Ascending aorta (tissue), 2 donors: ENCODE results near the gene MYO9B. TPM values are rescaled to one million over a fixed set of nuclear protein-coding genes. Genes with fewer than 3 reads are reported as not detected.
A peak's percentile ranks its signal among the peaks of the same experiment; 100 is the strongest.

ENCODE experiments used
- DNase-seq, 2 donors: peaks; one replicate each; pipeline ENCODE4 v3.0.0-alpha.2; 2019; ENCODE audit warnings: low spot score in 2 of 2
- H3K27ac ChIP-seq, 2 donors: fragments of 200-600 bp; sonication (generic); one replicate each; pipeline ENCODE4 v1.5.1; 2016 to 2017; ENCODE audit warnings: mild to moderate bottlenecking in 1 of 2
- H3K27me3 ChIP-seq: fragments of 200-600 bp; sonication (generic); one replicate; pipeline ENCODE4 v1.5.1; 2017
- H3K36me3 ChIP-seq, 2 donors: fragments of 200-600 bp; sonication (generic); one replicate each; pipeline ENCODE4 v1.5.1; 2016
- H3K4me1 ChIP-seq, 2 donors: fragments of 200-600 bp; sonication (generic); one replicate each; pipeline ENCODE4 v1.5.1; 2016 to 2017; ENCODE audit warnings: mild to moderate bottlenecking in 1 of 2
- H3K4me3 ChIP-seq, 2 donors: fragments of 200-600 bp; sonication (generic); one replicate each; pipeline ENCODE4 v1.5.1; 2016 to 2017; ENCODE audit warnings: mild to moderate bottlenecking in 1 of 2
- H3K9me3 ChIP-seq, 2 donors: fragments of 200-600 bp; sonication (generic); one replicate each; pipeline ENCODE4 v1.5.1; 2016
- intact Hi-C: fragments of 100-400 bp; cut with DNase I; formaldehyde crosslinking; loops from one replicate; pipeline ENCODE4 v1.15.1; 2023
- total RNA-seq: library from RNA; depleted of rRNA; stranded (reverse); fragments of >200 nt; gene quantifications from one replicate; pipeline ENCODE4 v1.1.0, GENCODE V29; 2016
- TF ChIP-seq, protein P1 (sequence below), 3 experiments: fragments of 200-600 bp in 2 of 3; fragments of 450-650 bp in 1 of 3; sonication (generic) in 2 of 3; IDR thresholded peaks; one replicate each; pipeline ENCODE4 v1.5.1; 2016 to 2019; ENCODE audit warnings: antibody characterized with exemption in 3 of 3, mild to moderate bottlenecking in 1 of 3, moderate library complexity in 1 of 3

MYO9B gene
- total RNA-seq, 1 donor from 2014 or later, result 182 TPM

DNA sequence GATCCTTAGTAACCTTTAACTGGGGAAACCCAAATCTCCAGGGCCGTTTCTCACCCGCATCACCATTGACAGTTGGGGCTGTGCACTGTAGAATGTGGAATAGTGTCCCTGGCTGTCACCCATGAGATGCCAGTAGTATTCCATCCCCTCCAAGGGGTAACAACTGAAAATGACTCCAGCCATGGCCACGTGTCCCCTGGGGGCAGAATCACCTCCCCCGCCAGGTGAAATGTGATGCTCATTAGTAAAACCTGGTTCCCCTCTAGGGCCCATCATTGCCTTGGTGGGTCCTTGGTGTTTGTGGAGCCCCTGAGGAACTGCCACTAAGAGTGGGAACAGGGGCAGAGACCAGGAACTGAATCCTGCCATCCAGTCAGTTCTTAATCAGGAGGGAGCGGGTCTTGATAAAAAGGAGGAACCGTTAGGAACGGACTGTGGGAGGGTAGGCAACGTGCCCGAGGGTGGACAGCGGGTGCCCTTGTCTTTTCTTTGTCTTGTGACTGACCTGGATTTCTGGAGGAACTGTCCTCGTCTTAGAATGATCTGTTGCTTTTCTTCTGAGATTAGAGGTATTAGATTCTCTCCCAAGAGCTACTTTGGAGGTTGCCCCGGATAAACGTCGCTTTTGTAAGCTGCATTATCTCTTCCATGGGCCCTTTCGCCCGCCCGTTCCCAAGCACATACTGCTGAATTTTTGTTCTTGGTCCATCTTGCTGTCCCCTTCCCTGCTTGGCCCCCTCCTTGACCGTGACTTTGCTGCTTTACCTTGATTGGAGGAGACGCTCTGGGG lies 3.5 kb downstream of the MYO9B start:
- intact Hi-C loops, result loop anchor here (5.0 kb wide), 2 partner anchors 148 to 393 kb away; partner anchors contain the start of genes OCEL1 and SLC27A1
- Histone ChIP-seq H3K27me3 (no peaks in the 10 kb centered on the region), H3K4me1 (peaks cover 7 to 58% of the 10 kb centered on the region in 2 donors), H3K9me3 (no peaks in the 10 kb centered on the region), H3K4me3 (peak overlapping the region; percentile 59 to 97), H3K36me3 (no peaks in the 10 kb centered on the region), H3K27ac (peak overlapping the region; percentile 94 to 98)
- TF ChIP-seq, protein P1, sequence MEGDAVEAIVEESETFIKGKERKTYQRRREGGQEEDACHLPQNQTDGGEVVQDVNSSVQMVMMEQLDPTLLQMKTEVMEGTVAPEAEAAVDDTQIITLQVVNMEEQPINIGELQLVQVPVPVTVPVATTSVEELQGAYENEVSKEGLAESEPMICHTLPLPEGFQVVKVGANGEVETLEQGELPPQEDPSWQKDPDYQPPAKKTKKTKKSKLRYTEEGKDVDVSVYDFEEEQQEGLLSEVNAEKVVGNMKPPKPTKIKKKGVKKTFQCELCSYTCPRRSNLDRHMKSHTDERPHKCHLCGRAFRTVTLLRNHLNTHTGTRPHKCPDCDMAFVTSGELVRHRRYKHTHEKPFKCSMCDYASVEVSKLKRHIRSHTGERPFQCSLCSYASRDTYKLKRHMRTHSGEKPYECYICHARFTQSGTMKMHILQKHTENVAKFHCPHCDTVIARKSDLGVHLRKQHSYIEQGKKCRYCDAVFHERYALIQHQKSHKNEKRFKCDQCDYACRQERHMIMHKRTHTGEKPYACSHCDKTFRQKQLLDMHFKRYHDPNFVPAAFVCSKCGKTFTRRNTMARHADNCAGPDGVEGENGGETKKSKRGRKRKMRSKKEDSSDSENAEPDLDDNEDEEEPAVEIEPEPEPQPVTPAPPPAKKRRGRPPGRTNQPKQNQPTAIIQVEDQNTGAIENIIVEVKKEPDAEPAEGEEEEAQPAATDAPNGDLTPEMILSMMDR (IDR thresholded peaks at IDR 0.05), result no peak
- no peak for DNase-seq

DNA sequence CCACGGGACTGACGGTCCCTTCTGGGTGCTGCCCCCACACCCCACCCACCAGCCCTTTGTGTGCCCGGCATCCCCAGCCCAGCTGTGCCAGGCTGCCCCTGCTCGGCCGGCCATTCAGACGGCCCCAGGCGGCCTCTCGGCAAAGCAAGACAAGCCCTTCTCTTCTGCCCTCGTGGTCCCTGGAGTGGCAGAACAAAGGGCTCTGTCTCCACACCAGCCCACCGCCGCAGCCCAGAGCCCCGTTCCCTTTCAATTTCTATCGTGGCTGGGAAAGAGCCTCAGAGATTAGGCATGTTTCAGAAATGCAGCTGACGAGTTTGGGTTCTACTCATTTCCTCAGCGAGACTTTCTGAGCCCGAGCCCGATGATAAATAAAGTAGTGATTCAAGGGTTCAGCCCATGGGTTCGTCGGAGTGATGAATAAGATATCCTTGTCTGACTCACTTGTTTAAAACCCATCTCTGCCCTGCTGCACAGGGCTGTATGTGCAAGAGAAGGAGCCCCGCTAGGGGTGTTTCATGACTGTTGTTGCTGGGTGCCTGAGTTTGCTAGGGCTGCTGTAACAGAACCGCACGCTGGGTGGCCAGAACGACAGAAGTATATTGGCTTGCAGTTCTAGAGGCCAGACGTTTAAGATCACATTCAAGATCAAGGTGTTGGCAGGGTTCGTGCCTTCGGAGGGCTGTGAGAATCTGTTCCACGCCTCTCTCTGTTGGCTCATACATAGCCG lies 4.3 kb downstream of the MYO9B start:
- Histone ChIP-seq H3K4me1 (peaks cover 12 to 61% of the 10 kb centered on the region in 2 donors), H3K27ac (peak overlapping the region; percentile 94 to 98), H3K4me3 (peak overlapping the region; percentile 59 to 97), H3K27me3 (no peaks in the 10 kb centered on the region), H3K9me3 (no peaks in the 10 kb centered on the region), H3K36me3 (no peaks in the 10 kb centered on the region)
- TF ChIP-seq, protein P1 (IDR thresholded peaks at IDR 0.05), result peak; percentile 68 to 87 (median 73)
- peak; percentile 74 to 96 for DNase-seq
- intact Hi-C loops, result loop anchor here (1.0 to 5.0 kb wide), 5 partner anchors 28 to 392 kb away; partner anchors contain the start of genes OCEL1 and SLC27A1

DNA sequence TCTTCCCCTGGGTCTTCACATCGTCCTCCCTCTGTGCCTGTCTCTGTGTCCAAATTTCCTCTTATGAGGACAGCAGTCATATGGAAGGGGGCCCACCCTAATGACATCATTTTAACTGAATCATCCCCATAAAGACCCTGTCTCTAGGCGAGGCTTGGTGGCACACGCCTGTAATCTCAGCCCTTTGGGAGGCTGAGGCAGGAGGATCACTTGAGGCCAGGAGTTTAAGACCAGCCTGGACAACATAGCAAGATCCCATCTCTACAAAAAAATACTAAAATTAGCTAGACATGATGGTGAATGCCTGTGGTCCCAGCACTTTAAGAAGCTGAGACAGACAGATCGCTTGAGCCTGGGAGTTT lies 4.8 kb downstream of the MYO9B start:
- Histone ChIP-seq H3K27ac (peak overlapping the region; percentile 94 to 98), H3K4me1 (peaks cover 14 to 62% of the 10 kb centered on the region in 2 donors)
- intact Hi-C loops, result loop anchor here (1.0 kb wide), 3 partner anchors 28 to 64 kb away; no protein-coding TSS in a partner anchor

DNA sequence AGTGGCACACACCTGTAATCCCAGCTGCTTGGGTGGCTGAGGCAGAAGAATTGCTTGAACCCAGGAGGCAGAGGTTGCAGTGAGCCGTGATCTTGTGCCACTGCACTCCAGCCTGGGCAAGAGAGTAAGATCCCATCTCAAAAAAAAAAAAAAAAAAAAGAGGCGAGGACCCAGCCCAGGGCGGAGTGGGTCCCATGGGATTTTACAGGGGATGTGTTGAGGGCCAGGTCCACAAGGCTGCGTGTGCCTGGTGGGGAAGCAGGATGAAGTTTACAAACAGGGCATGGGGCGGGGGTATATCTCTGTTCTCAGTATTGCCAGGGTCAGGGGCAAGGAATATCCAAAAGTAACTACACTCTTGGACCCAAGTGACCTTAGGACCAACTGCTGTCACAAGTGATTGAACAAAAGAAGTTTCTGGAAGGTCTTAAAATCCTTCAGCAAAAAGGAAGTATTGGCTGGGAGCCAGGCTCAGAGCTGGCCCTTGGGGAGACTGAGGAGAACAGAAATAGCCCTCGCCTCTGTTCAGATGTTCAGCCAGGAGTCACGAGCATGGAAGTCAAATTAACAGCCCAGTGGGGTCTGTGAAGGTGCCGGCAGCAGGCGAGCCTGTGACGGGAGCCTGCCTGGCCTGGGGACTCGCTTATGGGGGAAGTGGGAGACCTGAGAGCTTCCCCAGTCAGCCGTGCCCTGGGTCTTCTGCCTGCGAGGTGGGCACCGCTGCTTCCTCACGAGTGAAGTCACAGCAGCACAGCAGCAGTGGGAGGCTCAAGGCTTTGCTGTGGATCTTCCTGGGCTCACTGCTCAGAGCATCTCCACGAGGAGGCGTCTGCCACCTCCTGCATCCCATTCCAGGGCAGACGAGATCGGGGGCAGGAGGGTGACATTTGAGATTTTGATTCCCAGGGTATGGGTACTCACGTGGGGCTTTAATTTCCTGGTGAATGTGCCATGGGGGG lies 6.4 kb downstream of the MYO9B start:
- peak in 1 of 2 donors; percentile 88 for DNase-seq
- H3K4me3 ChIP-seq, result peak overlapping the region in 1 of 2 donors; percentile 44
- peaks cover 14 to 69% of the 10 kb centered on the region in 2 donors for H3K4me1 ChIP-seq

More for the DNA sequence above, 4.8 kb downstream of the MYO9B start:
- Histone ChIP-seq H3K9me3 (no peaks in the 10 kb centered on the region), H3K4me3 (peak overlapping the region in 1 of 2 donors; percentile 97), H3K36me3 (no peaks in the 10 kb centered on the region), H3K27me3 (no peaks in the 10 kb centered on the region)
- DNase-seq, result no peak
- TF ChIP-seq, protein P1 (IDR thresholded peaks at IDR 0.05), result peak in 1 of 3 experiments; percentile 3

More for the DNA sequence above, 6.4 kb downstream of the MYO9B start:
- intact Hi-C loops, result no loop called here
- TF ChIP-seq, protein P1 (IDR thresholded peaks at IDR 0.05), result peak in 1 of 3 experiments; percentile 12
- H3K9me3 ChIP-seq, result no peaks in the 10 kb centered on the region
- no peaks in the 10 kb centered on the region for H3K27me3 ChIP-seq
- H3K36me3 ChIP-seq, result peaks cover 0 to 4% of the 10 kb centered on the region in 2 donors
- H3K27ac ChIP-seq, result peak overlapping the region; percentile 94 to 98
